ENCODE data around the gene CBFA2T2.
"Not testable (repeated sequence)": the region's sequence is repeated elsewhere in the genome, so short reads cannot be mapped to it uniquely, and the experiment has no call there.

Gene CBFA2T2

GRCh38 chr20:33697129-33697528 is 207.2 kb downstream of the CBFA2T2 start:
- DNase-seq (ENCODE audit: low read depth, low spot score): no peak

- DNase-seq (ENCODE audit: low read depth, low spot score): not testable (repeated sequence)
These were observed 209.1 kb downstream of the CBFA2T2 start for GRCh38 chr20:33698966-33699365.

All from smooth muscle cell of the brain vasculature (primary cell).